NCI-H2227 (cell line): ENCODE measurements around the gene MRPS24.
"Not testable (repeated sequence)": the region's sequence is repeated elsewhere in the genome, so short reads cannot be mapped to it uniquely, and the experiment has no call there.

Experiments
- DNase-seq: peaks from one replicate; lab custom pipeline; 2025; ENCODE audit not compliant: unreplicated experiment; lab: John Stamatoyannopoulos, UW

The MRPS24 gene

GRCh38 chr7:43869006-43869866 is at the start of gene MRPS24:
TSS of gene MRPS24 (minus strand) at chr7:43869517. CDS start at chr7:43869495, 22 bp downstream.
- DNase-seq = peak; percentile 94

- DNase-seq = no peak
Measured at GRCh38 chr7:43915907-43916306, 46.6 kb upstream of the MRPS24 start.

GRCh38 chr7:43914795-43915194 is 45.5 kb upstream of the MRPS24 start:
- DNase-seq = no peak

- peak; percentile 47 for DNase-seq
Measured at GRCh38 chr7:43906331-43907010, 37.2 kb upstream of the MRPS24 start, which contains the start of gene URGCP. TSS of gene URGCP (minus strand) at chr7:43906596. CDS start at chr7:43906575, 21 bp downstream.

GRCh38 chr7:43905956-43906330 is 36.6 kb upstream of the MRPS24 start:
- peak; percentile 54 for DNase-seq

- DNase-seq = no peak
Measured at GRCh38 chr7:43905209-43905946, 36.1 kb upstream of the MRPS24 start.

- no peak for DNase-seq
Measured at GRCh38 chr7:43904533-43905208, 35.4 kb upstream of the MRPS24 start.

- no peak for DNase-seq
Measured at GRCh38 chr7:43902542-43903054, 33.3 kb upstream of the MRPS24 start.

- not testable (repeated sequence) for DNase-seq
Measured at GRCh38 chr7:43898571-43898970, 29.3 kb upstream of the MRPS24 start.

- DNase-seq = no peak
Measured at GRCh38 chr7:43895847-43896415, 26.6 kb upstream of the MRPS24 start.

GRCh38 chr7:43891069-43891955 is 22.0 kb upstream of the MRPS24 start:
- DNase-seq = no peak

GRCh38 chr7:43890468-43890867 is 21.2 kb upstream of the MRPS24 start:
- DNase-seq = no peak

GRCh38 chr7:43888993-43889945 is 20.0 kb upstream of the MRPS24 start:
- no peak for DNase-seq

- DNase-seq = no peak
Measured at GRCh38 chr7:43884617-43885016, 15.3 kb upstream of the MRPS24 start.

GRCh38 chr7:43884209-43884608 is 14.9 kb upstream of the MRPS24 start:
- no peak for DNase-seq

GRCh38 chr7:43880596-43880995 is 11.3 kb upstream of the MRPS24 start:
- DNase-seq = no peak

GRCh38 chr7:43879477-43879876 is 10.2 kb upstream of the MRPS24 start:
- no peak for DNase-seq

GRCh38 chr7:43878867-43879266 is 9.6 kb upstream of the MRPS24 start:
- DNase-seq = no peak
